Fibroblast of upper back skin (primary cell): ENCODE data around the gene CALHM5.
"Not testable (repeated sequence)": the region's sequence is repeated elsewhere in the genome, so short reads cannot be mapped to it uniquely, and the experiment has no call there.

ENCODE experiments used
- DNase-seq: peaks from one replicate; pipeline ENCODE4 v3.0.0-alpha.2; 2013

The CALHM5 gene, protein sequence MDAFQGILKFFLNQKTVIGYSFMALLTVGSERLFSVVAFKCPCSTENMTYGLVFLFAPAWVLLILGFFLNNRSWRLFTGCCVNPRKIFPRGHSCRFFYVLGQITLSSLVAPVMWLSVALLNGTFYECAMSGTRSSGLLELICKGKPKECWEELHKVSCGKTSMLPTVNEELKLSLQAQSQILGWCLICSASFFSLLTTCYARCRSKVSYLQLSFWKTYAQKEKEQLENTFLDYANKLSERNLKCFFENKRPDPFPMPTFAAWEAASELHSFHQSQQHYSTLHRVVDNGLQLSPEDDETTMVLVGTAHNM

DNA sequence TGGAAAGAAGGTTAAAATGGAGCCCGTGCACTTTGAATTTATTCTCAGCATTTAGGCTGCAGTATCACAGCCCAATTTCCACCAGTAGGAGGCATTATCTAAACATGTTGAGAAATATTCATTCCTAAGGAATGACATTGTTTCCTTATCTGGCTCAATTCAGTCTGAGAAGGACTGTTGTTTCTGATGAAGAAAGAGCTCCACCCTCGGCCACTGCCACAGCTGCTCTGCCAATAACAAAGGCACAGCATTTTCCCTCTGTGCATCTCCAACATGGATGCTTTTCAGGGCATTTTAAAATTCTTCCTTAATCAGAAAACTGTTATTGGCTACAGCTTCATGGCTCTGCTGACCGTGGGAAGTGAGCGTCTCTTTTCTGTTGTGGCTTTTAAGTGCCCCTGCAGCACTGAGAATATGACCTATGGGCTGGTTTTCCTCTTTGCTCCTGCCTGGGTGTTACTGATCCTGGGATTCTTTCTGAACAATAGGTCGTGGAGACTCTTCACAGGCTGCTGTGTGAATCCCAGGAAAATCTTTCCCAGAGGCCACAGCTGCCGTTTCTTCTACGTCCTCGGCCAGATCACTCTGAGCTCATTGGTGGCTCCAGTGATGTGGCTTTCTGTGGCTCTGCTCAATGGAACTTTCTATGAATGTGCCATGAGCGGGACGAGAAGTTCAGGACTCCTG is at the start of gene CALHM5:
Gene CALHM5, plus strand, starts transcription at position 216 of the 687 bp plus-strand sequence. Its CDS starts 58 bp downstream, at position 274.
- DNase-seq, result peak; percentile 87

DNA sequence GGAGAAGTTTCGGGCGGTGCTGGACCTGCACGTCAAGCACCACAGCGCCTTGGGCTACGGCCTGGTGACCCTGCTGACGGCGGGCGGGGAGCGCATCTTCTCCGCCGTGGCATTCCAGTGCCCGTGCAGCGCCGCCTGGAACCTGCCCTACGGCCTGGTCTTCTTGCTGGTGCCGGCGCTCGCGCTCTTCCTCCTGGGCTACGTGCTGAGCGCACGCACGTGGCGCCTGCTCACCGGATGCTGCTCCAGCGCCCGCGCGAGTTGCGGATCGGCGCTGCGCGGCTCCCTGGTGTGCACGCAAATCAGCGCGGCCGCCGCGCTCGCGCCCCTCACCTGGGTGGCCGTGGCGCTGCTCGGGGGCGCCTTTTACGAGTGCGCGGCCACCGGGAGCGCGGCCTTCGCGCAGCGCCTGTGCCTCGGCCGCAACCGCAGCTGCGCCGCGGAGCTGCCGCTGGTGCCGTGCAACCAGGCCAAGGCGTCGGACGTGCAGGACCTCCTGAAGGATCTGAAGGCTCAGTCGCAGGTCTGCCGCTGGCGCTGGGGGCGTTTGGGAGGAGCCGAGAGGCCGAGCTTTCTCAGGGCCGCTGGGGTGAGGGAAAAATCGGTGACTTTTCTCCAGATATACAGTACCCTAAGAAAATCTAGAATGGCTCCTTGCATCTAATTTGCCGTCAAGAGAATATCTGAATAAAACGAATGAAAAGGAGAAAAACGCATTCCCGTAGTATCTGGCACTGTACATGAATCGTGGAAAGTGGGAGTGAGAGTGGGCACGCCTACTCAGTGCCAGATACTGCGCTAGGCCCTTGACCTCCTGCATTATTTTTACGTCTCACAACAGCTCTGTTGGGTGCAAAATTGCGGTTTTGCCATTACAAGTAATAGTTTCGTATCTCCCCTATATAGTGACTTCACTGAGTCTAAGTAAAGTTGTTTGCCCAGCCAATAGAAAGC is 49.2 kb upstream of the CALHM5 start:
- peak; percentile 60 for DNase-seq

DNA sequence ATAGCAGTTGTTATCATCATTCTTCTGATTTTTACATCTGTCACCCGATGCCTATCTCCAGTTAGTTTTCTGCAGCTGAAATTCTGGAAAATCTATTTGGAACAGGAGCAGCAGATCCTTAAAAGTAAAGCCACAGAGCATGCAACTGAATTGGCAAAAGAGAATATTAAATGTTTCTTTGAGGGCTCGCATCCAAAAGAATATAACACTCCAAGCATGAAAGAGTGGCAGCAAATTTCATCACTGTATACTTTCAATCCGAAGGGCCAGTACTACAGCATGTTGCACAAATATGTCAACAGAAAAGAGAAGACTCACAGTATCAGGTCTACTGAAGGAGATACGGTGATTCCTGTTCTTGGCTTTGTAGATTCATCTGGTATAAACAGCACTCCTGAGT is 48.1 kb upstream of the CALHM5 start:
- no peak for DNase-seq

DNA sequence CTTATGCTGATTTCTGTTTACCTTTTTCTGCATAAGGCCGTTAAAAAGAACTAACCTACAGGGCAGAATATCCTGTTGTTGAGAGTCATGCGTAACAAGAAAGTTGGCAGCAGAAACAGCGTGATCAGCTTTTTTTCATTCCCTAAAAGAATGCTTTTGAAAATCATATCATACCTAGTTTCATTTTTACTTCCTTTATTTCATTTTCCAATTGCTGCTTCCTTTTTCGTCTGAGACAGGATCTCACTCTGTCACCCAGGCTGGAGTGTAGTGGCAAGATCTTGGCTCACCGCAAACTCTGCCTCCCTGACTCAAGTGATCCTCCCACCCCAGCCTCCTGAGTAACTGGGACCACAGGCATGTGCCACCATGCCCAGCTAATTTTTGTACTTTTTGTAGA is 46.2 kb upstream of the CALHM5 start:
- no peak for DNase-seq

DNA sequence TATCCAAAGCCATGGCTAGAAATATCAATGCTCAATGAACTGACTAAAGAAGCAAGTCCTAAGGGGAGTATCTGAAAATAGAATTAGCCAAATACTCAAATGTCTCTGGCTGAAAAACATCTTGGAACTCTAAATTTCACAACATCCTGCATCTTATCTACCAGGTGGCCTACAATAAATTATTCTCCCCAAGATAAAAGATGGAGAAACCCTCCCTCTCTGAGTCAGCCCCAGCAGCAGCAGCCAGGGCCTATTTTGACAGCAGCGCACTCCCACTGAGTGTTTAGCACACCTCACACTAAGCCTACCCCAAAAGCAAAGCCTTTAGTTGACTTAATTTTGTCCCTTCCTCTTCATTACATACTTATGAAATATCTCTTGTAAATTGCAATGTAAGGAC is 44.3 kb upstream of the CALHM5 start:
- peak; percentile 16 for DNase-seq

DNA sequence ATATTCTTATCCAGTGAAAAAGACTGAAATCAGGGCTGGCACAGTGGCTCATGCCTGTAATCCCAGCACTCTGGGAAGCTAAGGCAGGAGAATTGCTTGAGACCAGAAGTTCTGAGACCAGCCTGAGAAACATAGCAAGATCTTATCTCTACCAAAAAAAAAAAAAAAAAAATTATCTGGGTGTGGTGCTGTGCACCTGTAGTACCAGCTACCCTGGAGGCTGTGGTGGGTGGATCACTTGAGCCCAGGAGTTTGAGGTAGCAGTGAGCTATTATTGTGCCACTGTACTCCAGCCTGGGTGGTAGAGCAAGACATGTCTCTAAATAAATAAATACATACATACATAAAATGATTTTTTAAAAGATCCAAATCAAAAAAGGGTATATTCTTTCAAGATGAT is 43.9 kb upstream of the CALHM5 start:
- no peak for DNase-seq

DNA sequence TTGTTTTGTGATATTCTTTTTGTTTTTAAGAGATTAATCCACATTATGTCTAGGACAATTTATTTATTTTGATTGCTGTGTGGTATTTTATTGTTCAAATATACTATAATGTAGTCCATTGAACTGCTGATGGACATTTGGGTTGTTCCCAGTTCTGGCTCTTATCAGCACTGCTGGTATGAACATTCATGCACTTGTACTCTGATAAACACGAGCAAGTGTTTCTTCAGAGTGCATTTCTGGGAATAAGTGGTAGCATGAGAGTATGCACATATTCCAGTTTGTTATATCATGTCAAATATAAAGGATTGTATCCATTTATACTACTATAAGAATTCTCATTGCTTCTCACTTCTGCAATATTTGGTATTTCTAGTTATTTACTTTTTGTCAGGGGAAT is 43.1 kb upstream of the CALHM5 start:
- no peak for DNase-seq

DNA sequence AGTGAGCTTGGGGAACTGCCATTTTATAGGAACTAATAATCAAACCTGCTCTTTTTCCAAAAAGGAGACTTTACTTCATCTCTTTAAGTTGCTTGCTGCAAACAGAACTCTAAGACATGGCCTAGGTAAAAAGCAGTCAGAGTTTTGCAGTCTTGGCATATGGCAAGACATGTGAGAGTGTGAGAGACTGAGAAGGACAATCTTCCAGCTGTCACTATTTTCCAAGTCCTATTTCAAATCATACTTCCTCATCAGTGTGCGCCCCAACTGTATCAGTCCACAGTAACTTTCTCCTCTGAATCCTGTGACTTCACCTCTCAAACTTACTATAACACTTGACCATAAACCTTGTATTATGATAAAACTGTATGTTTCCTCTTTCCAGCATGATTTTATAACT is 39.9 kb upstream of the CALHM5 start:
- no peak for DNase-seq

DNA sequence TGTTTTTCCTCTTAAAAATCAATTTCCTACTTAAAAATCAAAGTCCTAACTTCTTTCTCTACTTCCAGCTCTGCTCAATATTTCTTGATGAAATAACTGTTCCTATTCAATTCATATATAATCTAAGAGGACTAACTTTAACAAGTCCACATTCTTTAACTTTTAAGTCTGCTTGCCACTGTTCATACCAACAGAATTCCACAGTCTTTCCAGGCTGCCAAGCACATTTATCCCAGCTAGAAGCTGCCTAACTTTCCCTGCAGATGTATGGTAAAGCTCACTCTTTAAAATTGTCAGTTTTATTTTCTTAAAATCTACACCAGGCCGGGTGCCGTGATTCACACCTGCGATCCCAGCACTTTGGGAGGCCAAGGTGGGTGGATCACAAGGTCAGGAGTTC is 38.7 kb upstream of the CALHM5 start:
- peak; percentile 35 for DNase-seq

DNA sequence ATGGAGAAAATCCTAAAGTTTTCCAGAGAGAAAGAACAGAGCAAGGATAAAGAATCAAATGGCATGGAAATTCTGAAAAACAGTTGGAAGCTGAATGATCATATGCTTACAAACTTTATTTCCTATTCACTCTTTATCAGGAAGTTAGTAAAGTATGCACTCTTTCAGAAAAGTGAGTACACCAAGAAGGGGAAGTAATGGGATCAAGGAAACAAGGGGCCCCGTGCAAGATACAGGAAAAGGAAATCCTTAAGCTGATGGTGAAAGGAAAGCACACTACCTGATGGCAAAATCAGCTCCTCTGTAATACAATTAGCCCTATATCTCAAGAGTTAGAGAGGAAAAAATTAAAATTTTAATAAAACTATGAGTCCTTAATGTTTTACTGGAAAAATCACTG is 36.3 kb upstream of the CALHM5 start:
- DNase-seq, result no peak

DNA sequence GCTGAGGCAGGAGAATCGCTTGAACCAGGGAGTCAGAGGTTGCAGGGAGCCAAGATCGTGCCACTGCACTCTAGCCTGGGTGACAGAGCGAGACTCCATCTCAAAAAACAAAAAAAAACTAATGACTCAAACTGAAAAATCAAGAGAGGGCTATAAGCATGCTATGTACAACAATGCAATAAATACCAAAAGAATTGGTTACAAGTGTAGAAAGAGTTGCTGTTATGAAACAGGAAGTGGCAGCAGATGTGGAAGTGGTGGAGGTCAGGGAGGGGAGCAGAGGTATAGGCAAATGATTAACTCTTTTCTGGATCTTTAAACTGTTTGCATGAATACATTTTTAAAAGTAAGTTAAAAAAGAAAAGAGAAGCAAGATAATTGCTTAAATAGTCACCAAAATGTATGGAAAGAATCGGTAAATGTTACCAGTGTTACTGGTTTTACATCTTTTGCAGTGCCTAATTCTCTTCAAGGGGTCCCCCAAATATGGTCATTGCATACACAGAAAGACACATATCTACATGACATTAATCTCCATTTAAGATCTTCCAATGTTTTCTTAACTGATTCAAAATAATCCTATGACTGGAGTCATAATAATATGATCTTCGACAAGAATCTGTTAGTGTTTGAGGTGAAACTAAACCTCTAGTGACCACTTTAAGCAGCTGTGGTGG is 35.3 kb upstream of the CALHM5 start:
- DNase-seq, result peak; percentile 36

DNA sequence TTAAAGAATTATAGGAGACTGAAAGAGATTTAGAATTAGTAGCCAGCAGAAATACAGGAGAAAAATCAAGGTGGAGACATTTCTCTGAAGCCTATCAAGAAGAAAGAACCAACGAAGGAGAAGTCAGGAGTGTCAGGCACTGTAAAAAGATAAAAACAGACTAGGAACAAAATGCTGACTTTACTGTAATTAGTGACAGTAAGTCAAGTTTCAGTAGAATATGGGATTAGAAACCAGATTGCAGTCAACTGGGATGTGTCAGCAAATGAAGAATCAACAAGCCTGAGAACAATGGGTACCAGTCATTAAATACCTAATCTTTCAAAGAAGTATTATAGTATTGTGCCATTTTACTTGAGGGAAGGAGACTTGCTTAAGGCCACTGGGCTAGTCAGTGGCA is 28.7 kb upstream of the CALHM5 start:
- DNase-seq, result no peak

DNA sequence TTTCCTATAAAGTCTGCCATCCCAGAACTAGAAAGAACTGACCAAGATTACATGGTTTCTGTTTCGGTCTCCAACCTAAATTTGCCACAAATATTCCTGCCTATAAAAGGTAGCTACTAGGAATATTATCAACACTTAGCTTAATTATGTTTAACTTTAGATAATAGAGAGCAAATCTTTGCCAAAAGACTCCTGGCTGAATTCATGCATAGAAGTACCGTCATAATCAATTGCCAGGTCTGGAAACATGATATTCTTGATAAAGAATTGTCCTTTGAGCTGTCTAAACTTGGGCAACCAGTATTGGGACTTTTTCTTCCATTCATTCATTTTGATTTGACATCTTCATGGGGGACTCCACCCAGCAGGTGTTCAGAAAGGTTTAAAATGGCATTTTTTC is 27.8 kb upstream of the CALHM5 start:
- DNase-seq, result no peak

DNA sequence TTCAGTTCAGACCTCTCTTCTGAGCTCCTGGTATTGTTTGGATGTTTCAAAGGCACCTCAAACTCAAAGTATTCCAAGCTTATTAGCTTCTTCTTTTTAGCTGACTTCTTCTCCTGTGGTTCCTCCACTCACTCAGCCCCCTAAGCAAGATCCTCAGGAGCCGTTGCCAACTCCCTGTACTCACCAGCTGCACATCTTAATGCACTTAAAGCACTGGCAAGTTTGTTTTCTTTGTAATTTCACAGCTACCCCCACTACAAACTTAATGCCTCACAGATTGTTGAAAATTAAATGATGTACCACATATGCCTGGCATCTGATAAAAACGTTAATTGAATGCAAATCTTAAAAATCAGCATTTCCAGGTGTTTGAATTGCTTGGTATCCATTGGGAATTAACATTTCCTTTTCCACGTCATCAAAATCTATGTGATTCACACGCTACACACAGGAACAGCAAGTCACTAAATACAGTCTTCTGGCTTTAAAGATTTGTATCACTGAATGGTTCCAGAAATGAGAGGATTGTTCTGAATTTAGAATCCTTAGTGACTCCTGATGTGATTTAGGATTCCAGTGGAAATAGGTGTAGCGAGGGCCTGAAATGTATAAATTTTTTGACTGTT is 25.8 kb upstream of the CALHM5 start:
- peak; percentile 58 for DNase-seq

DNA sequence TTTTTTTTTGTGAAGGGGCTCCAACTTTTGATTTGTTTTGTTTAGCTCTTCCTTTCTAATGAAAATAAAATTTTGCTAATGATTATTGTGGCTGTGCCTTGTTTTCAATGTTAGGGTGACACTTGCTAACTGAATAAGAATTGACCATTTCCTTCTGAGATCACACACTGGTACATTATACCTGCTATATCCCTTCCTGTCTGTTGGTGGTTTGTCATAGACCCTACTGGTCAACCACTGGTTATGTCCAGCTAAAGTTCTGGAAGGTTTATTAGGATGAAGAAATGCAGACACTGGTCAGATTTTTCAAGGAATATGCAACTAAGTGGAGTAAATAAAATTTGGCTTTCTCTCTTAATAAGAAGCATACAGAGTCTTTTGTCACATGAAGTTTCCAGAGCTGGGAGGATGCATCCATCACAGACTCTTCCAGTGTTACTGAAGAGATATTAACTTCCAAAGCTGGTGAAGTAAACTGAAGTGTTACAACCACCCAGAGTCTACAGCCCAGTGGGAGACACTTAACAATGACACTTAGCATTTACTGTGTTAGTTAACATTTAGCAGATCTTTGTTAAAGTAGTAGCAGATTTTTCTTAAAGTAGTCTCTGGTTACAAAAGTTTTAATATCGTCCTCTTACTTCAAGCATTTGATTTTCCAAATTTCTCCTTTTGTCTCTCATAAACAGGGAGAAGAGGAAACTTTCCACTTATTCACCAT is 19.7 kb upstream of the CALHM5 start:
- no peak for DNase-seq

DNA sequence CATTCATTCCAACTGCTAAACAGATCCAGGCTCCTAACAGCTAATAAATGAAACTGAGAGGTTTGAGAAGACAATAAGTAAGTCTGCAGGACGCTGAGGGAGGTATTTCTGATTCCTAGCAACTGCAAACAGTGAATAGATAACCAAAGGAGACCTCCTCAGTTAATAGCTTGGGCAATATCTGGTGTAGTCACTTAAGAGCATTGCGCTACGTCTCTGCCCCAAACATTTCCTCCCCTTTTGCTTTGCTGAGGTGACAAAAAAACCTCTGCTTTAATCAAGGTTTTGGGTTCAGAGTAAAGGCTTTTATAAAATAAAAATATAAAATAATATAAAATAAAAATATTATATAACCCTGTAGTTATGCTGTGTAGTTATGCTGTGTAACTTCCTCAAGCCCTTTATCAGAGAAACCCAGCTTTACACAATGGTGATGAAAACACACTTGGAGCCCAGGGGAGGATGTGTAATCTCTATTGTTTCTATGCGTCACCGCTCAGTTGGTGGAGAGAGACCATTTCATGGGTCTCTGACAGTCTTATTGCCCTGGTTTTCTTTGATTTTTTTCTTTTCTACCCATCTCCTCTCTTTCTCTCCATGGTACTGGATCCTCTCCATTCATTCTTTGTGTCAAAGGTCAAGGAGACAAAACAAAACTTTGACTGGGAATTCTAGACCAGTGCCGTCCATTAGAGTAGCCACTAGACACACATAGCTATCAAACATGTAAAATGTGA is 18.9 kb upstream of the CALHM5 start:
- no peak for DNase-seq

DNA sequence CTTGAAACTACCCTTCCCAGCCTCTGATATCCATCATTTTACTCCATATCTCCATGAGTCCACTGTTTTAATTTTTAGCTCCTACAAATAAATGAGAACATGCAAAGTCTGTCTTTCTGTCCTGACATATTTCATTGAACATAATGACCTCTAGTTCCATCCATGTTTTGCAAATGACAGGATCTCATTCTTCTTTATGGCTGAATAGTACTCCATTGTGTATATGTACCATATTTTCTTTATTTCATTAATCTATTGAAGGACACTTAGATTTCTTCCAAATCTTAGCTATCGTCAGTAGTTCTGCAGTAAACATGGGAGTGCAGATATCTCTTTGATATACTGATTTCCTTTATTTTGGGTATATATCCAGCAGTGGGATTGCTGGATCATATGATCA is 16.3 kb upstream of the CALHM5 start:
- DNase-seq, result not testable (repeated sequence)

DNA sequence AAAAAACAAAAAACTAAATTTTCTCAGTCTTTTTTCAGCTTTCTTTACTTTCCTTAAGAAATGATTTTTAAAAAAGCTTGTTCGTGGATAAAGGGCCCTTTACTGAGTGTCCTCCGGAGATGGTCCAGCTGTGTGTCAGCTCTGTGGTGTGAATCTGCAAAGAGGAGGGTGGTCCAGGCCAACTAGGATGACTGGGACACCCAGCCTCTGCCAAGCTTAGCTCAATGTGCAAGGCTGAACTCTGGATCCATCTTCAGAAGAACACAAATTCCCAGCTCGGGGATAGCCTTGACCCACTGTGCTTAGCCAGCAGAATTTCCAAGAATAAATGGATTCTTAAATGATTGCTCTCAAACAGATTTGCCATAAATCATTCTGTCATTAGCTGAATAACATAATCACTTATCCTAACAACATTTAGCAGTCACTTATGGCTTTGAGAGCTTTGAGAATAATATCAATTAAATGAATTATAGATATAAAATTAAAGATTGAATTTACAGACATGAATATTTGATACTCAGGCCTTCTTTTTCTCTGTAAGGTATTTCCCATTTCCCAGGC is 14.2 kb upstream of the CALHM5 start:
- no peak for DNase-seq

DNA sequence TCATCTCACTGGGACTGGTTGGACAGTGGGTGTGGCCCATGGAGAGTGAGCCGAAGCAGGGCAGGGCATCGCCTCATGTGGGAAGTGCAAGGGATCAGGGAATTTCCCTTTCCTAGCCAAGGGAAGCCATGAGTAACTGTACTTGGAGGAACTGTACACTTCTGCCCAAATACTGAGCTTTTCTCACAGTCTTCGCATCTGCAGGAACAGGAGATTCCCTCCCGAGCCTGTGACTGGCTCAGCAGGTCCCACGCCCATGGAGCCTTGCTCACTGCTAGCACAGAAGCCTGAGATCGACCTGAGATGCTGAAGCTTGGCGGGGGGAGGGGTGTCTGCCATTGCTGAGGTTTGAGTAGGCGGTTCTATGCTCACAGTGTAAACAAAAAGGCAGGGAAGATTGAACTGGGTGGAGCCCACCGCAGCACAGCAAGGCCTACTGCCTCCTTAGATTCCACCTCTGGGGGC is 10.4 kb upstream of the CALHM5 start:
- no peak for DNase-seq

DNA sequence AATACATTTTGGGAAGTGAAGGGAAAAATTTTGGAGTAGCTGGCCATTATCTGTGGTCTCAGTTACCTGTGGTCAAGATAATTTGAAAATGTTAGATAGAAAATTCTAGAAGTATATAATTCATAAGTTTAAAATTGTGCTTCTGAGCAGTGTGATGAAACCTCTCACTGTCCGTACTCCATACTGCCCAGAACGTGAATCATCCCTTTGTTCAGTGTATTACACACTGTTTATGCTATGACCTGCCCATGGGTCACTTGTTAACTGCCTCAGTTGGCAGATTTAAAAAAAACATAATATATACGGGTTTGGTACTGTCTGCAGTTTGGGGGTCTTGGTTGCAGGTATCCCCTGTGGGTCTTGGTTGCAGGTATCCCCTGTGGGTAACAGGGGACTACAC is 4.1 kb upstream of the CALHM5 start:
- peak; percentile 28 for DNase-seq

DNA sequence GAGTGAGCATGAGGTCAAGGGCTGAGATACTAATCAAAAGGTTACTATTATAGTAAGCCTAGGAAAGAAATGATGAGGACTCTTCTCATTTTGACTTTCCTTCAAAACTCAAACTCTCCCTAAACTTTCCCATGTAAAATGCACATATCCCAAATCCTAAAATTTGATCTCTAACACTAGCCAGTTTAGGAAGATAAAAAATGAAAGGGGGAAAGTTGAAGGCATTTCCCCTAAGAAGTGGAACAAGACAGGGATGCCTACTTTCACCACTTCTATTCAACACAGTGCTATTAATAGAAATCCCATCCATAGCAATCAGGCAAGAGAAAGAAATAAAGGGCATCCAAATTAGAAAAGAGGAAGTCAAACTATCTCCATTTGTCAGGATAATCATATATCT is 2.9 kb upstream of the CALHM5 start:
- no peak for DNase-seq
